ENCODE data around the gene SAPCD1.
A peak's percentile ranks its signal among the peaks of the same experiment; 100 is the strongest.
"Not testable (repeated sequence)": the region's sequence is repeated elsewhere in the genome, so short reads cannot be mapped to it uniquely, and the experiment has no call there.

SAPCD1 gene

DNA sequence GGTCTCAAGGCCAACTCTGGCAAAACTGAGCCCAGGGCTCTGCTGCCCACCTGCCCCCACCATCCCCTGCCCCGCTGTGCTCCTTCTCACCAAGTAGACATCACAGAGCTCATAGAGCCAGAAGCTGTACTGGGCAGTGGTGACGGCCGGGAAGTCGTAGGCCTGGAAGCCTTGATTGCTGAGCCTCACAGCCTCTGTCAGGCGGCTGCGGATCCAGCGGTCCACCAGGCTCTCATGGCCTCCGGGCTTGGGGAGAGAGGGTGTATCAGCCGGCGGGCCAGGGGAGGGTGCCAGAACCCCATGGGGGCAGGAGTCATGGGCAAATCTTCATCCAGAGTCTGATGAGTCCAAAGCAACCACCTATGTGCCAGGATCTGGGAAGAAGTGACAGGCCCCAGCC, 17.5 kb downstream of the SAPCD1 start:
- no peak for DNase-seq

DNA sequence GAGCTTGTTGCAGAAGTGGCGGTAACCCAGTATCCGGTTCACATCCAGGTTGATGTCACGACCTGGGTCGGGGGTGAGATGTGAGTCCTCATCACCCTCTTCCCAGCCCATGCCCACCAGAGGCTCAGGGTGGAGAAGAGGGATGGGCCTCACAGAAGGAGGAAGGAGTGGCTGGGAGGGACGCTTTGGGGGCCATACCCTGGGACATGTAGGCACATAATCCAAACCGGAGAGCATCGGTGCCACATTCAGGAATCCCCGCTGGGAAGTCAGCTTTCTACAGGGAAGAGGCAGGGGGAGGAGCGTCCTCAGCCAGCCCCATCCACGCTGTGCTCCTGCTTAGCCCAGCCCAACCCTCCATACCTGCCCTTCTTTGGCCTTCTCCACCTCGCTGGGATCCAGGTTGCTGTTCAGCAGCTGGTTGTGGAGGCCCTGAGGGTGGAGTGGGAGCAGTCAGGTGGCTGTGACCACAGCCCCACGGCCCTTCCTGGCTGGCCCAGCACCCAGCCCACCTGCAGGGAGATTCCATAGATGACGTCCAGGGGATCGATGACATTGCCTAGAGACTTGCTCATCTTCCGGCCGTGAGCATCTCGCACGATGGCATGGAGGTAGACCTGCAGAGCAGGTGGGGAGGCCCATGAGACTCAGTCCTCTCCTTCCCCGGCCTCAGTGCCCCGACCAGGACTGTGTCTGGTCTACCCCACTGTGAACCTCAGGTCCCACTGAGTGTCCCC, 18.2 kb downstream of the SAPCD1 start:
- no peak for DNase-seq

DNA sequence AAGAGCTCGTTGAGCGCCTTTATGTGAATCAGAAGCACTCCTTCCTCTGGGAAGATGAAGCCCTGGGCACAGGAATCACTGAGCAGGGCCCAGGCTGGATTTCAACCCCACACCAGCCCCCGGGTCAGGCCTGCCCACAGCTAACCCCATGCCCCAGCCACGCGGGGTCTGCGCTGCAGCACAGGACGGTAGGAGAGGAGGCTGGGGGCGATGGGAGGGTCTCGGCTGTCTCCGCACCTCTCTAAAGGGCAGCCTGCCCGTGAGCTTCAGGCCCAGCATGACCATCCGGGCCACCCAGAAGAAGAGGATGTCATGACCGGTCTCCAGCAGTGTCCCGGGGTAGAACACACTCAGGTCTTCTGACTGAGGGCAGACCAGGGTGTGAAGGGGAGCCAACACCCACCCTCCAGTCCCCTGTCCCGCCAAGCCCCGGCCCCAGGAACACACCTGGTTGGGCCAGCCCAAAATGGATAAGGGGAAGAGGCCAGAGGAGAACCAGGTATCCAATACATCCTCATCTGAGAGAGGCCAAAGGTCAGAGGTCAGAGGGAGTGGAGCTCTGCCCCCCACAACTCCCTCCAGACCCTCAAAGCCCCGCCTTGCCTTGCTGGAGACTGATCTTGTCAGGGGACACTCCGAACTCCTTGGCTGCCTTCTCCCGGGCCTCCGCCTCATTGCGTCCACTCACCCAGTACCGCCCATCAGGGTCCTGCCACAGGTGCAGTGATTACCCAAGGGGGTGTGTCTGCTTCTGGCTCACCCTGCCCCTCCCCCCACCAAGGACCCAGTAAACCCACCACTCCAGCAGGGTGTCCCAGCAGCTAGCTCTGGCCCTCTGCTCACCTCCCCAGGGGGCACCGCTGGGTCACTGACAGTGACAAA, 19.0 kb downstream of the SAPCD1 start:
- DNase-seq = no peak

DNA sequence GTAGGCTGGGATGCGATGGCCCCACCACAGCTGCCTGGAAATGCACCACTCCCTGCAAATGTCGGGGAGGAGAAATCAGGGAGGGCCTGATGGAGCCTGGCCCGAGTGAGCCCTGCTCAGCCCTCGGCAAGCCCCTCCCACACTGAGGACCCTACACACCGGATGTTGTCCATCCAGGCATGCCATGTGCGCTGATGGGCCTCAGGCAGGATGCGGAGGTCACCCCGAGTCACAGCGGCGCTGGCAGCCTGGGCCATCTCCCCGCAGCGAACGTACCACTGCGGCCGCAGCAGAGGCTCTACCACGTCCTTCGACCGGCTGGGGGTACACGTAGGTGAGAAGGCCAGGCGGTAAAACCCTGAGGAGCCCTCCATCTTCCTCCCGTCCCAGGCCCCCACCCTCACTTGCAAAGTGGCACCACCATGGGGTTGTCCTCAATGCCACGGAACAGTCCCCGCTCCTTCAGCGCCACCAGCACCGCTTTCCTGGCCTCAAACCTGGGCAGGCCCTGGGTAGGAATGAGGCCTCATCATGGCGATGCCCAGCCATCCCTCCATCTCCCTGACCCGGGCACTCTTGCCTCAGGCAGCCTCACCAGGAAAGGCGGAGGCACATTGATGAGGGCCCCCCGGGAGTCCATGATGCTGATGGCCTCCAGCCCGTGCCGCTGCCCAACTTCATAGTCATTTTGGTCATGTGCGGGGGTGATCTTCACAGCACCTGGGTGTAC, 19.8 kb downstream of the SAPCD1 start:
- no peak for DNase-seq

DNA sequence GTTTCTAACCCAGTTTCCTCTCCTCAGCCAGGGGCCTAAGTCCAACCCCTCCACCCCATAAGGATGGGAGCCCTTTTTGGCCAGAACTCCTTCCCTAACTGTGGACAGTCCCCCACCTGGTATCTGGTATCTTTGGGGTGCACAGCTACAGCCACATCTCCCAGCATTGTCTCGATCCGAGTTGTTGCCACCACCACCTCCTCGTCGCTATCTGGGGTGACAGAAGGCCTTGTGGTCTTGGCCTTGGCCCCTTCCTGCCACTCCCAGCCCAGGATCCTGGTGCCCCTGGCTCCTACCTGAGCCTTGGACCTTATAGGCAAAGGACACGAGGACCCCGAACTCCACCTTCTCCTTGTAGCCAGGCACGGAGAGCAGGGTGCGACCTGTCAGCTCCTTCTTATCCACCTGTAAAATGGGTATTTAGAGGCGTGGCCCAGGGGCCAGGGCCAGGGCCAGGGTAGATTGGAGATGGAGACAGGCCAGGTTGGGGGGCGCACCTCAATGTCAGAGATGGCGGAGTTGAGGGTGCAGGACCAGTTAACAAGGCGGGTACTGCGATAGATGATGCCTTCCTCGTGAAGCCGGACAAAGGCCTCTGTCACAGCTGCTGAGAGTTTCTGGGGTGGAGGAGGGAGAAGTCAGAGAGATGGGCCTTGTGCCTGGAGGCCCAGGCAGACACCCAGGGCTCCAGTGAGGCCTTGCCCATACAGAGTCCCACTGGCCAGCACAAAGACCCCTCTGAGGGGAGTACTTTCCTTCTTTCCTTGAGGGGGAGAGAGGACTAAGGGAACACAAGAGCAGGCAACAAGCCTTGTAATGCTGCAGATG, 21.9 kb downstream of the SAPCD1 start:
- DNase-seq = no peak

DNA sequence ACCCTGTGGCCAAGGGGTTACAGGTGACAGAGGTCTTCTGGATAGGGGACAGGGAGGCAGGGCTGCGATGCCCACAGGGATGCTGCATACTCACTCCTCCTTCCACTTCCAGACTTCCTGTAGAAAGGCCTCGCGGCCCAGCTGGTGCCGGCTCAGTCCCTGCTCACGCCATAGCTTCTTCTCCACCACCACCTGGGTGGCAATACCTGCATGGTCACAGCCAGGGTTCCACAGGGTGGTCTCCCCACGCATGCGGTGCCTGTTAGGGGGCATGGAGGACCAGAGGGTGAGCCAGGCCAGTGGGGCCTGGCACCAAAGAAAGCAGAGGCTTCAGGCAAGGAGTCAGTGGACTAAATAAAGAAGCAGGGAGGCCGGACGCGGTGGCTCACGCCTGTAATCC, 23.0 kb downstream of the SAPCD1 start:
- DNase-seq = no peak

DNA sequence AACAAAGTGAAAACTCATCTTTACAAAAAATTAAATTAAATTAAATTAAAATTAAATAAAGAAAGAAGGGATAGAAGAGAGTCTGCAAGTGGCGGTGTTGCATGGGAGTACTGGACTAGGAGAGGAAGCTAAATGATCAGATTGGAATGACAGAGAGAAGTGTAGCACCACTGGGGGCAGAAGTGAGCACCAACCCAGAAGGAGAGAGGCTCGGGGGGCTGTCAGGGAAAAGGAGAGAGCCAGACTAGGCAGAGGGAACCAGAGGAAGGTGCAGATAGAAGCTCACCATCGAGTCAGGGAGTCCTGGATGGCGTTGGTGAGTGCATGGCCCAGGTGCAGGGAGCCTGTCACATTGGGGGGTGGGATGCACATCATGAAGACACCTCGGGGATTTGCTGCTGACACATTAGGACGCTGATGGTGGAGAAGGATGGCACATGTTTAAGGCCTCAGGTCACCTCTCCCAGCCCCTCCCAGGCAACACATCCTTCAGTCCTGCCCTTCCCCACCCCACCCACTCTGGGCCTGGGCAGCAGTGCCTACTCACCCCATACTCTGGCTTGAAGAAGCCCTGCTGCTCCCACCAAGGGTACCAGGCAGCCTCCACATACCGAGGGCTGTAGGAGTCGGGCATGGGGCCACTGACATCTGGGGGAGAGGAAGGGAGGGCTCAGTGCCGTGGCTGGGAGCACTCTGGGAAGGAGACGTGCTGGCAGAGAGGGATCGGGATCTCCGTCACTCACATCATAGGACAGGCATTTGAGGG, 29.1 kb downstream of the SAPCD1 start:
- no peak for DNase-seq

DNA sequence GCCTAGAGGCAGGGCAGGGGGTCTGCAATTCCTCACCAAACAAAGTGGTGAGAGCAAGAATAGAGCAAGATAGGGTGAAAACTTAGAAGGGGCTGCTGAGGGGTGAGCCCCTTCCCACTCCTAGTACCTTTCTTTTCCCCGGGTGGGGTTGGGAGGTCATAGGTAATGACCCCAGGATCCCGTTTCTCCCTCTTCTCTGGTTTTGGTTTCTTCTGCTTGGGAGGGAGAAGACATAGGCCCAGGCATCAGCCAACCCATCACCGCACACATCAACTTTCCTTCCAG, 29.6 kb downstream of the SAPCD1 start:
- DNase-seq = no peak

DNA sequence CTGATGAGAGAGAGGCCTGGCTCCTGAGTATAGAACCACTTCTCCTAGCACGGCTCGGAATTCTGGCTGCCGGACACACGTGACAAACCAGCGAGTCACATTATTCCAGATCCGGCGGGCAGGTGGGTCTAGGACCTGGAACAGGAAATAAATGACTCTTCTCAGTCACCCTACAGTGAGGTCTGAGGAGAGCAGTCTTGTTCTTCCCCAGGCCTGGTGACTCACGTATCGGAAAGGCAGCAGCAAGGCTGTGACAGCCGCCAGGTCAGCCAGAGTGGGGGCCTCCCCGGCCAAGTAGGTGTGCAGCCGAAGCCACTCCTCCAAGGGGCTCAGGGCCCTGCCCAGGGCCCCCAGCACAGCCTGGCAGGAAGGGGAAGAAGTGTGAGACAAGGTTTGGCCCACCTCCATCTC, 30.3 kb downstream of the SAPCD1 start:
- no peak for DNase-seq

DNA sequence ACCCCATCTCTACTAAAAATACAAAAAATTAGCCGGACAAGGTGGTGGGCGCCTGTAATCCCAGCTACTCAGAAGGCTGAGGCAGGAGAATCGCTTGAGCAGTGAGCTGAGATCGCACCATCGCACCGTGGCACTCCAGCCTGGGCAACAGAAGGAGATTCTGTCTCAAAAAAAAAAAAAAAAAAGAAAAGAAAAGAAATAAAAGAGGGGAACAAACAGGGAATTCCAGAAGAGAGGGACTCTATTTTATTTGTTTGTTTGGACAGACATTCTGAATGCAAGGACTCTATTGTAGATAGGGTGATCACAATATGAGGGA, 31.4 kb downstream of the SAPCD1 start:
- not testable (repeated sequence) for DNase-seq

DNA sequence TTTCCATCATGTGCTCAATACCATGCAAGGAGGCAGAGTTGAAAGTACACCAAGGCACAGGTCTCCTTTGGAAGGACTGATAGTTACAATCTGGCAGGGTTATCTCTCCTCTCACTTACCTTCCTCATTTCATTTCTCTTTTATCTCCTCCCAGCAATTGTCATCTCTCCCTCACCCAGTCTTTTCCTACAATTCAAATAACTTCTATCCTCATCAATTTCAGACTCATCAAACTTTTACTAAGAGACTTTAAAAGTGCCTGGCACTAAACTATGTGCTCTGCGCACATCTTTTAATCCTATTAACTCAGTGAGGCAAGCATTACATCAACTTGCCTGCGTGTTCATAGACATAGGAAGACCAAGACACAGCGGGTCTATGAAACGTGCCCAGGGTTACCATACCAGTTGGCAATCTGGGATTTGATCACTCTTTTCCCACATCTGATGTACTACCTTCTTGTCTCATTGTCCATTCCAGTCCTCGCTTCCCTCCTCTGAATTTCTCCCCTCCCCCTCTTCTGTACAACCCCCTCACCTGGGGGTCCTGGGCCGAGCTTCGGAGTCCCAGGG, 31.9 kb downstream of the SAPCD1 start:
- no peak for DNase-seq

DNA sequence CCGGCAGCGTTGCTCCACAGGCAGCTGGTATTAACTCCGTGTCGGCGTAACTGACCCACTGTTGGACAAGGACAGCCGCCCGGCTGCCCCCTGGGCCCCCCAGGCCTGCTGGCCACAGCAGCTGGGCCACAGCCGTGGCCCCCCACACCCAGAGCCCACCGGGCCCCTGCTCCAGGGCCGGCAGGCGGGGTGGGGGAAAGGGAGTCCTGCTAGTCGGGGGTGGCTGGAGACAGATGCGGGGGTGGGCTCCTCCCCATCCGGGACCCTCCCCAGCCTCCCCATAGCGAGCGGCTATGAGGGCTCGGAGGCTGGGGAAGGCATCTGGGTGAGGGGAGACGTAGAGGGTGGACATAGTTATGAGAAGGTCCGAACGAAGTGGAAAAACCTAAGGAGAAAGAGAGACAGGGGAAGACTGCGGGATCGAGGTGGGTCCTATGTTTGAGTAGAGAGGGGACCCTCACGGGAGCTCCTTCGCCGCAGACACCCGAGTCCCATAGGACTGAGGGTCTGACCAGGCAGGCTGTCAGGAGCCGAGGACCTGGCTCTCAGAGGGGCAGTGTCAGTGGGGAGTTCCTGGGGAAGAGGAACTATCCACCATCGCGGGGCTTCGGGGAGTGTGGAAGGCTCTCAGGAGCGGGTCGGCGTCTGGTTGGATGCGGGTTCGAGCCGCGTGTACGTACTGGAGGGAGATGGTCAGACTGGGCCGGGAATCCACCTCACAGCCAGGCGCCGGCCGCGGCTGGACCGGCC, 32.6 kb downstream of the SAPCD1 start:
- no peak for DNase-seq

DNA sequence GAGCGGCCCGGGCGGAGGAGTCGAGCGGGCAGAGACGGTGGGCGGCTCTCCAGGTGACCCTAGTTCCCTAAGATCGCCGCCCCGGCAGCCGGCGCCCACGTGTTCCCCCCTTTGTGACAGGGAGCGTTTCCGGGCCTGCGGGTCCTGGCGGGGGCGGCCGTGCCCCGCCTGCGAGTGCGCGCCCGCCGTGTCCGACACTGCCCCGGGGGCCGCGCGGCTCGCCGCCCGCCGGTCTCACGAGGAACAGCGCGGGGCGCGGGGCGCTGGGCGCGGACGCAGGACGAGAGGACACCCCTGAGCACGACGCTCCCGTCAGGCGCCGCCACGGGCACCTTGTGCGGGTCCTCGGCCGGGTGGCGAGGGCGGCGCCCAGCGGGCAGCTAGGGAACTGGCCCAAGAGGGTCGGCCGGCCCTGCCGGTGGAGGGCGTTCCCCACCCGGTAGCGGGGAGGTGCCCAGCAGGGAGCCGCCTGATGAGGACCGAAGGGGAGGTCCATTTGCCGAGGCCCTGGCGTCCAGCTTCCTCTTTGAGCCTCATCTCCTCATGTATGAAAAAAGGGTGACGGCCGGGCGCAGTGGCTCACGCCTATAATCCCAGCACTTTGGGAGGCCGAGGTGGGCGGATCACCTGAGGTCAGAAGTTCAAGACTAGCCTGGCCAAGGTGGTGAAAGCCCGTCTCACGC, 33.3 kb downstream of the SAPCD1 start, which contains the start of gene VARS1:
VARS1 (minus strand) TSS at position 137 of the 683 bp plus-strand sequence. CDS start 535 bp downstream, outside the sequence.
- peak; percentile 46 for DNase-seq

DNA sequence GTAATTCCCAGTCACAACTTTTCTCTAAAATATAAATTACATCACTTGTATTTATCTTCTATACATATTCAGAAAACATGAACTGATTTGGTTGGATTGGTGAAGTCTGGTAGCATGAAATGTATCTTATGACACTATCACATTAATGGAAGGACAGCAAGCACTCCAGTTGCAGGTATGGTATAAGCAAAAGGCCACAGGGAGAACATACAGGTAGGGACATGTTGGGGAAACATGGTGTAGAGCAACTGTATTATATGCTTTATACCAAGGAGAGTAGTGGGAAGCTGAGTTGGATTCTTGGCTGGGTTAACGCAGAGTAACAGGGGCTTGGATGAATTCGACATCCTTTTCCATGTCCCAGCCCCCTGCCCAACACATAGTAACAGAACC, 34.5 kb downstream of the SAPCD1 start:
- DNase-seq = no peak

DNA sequence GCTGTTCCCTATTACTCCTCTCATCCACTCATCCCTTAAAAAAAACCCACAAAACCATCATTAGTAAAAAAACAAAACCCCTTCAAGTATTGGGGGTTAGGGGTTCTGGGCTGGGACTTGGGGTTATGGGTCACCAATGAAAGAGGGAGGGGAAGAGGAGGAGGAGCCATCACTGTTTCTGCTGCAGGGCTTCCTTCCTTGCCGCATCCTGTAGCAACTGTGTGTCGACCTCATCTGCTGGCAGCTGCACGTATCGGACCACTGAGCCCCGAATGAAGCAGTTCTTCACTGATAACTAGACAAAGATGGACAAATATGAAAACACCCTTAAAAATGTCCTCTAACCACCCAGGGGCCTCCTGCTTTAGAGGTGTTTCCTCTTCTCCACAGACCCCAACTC, 35.1 kb downstream of the SAPCD1 start:
- no peak for DNase-seq

DNA sequence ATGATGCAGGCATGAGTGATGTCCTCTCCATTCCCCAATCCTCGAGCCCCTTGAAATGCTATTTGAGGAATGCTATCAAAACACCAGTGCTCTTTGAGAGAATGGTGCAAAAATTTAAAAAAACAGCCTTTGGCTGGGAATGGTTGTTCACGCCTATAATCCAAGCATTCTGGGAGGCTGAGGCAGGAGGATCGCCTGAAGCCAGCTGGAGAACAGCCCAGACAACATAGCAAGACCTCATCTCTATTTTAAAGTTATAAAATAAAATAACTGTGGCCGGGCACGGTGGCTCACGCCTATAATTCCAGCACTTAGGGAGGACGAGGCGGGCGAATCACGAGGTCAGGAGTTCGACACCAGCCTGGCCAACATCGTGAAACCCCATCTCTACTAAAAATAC, 37.3 kb downstream of the SAPCD1 start:
- no peak for DNase-seq

DNA sequence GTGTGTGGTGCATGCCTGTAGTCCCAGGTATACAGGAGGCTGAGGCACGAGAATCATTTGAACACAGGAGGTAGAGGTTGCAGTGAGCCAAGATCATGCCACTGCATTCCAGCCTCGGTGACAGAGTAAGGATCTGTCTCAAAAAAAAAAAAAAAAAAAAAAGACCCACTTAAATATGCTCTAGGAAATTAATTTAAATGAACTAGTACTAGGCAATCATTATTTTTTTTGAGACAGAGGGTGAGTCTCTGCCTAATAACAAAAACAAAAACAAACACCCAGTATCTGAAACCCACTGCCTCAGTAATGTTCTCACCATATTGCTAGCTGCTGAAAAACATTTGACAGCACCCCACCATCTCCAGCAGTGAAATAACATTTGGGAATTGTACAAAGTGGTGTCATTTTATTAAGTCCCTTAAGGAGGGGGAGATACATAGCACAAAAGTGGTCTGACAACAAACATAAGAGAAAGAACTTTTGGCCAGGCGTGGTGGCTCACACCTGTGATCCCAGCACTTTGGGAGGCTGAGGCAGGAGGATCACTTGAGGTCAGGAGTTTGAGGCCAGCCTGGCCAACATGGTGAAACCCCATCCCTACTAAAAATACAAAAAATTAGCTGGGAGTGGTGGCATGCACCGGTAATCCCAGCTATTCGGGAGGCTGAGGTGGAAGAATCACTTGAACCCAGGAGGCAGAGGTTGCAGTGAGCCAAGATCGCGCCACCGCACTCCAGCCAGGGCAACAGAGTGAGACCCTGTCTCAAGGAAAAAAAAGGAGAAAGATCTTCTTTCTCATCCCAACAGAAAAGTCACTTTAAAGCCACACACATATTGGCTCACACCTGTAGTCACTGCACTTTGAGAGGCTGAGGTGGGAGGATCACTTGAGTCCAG, 38.8 kb downstream of the SAPCD1 start:
- DNase-seq = not testable (repeated sequence)

DNA sequence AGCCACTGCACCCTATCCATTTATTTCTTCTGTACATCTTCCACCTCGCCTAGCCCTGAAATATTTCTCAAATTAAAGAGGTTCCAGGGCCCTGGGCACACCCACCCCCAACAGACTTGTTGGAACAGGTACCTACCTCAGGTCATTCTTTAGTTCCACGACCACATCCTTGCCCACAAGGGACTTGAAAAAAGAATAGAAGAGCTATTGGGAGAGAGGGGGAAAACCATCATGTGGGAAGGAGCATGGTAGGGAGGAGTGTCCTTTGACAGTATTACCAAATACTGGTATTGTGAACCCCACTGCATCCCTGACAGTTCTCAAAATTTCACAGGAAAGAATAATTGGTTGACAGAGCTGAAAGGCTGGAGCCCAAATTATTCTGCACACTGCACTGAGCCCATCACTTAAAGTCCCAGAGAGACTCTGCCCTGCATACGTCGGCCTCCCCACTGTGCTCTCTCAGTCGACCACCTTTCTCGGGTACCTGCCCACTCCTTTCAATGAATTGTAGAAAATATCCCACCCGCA, 43.5 kb downstream of the SAPCD1 start:
- no peak for DNase-seq
